ENCODE results near the gene GMCL2.

GRCh38 chr5:178213003-178213461 is 25.9 kb upstream of the GMCL2 start:
- no peak for TF ChIP-seq REST (tag by site-specific recombination; IDR thresholded peaks at IDR 0.05)
- no peak for TF ChIP-seq YY1 (tag by site-specific recombination; IDR thresholded peaks at IDR 0.05)
- no peak for TF ChIP-seq ZNF785 (tag by site-specific recombination; IDR thresholded peaks at IDR 0.05)
- no peak for TF ChIP-seq CTCF (tag by site-specific recombination; IDR thresholded peaks at IDR 0.05)
- no peak for TF ChIP-seq ZNF561 (tag by site-specific recombination; IDR thresholded peaks at IDR 0.05; ENCODE audit: borderline replicate concordance)
